Measurements from ENCODE around the gene CDHR4.

GRCh38 chr3:49787182-49787464, 12.6 kb downstream of the CDHR4 start:
- TF ChIP-seq KDM4A (IDR thresholded peaks at IDR 0.05; ENCODE audit: low read depth, low read length, severe bottlenecking) (no peak), BCL11A (IDR thresholded peaks at IDR 0.05; ENCODE audit: low read depth in 2 of 2, low read length in 2 of 2) (no peak), RAD21 (IDR thresholded peaks at IDR 0.05 in 1 of 2, conservative IDR thresholded peaks at IDR 0.05 in 1 of 2; ENCODE audit: low read depth in 2 of 2, low read length in 2 of 2) (no peak), CTBP2 (IDR thresholded peaks at IDR 0.05; ENCODE audit: borderline replicate concordance, insufficient read depth, insufficient read length, low read length) (no peak), YY1 (IDR thresholded peaks at IDR 0.05; ENCODE audit: low read depth, low read length) (no peak), TAF1 (IDR thresholded peaks at IDR 0.05; ENCODE audit: low read depth, low read length) (no peak), POLR2AphosphoS5 (IDR thresholded peaks at IDR 0.05; ENCODE audit: low read depth, low read length) (no peak), POLR2A (IDR thresholded peaks at IDR 0.05; ENCODE audit: control extremely low read depth in 1 of 2, low read depth in 2 of 2, low read length in 2 of 2) (no peak), SAP30 (IDR thresholded peaks at IDR 0.05; ENCODE audit: insufficient read depth, insufficient replicate concordance, low read length) (no peak)
- TF ChIP-seq, protein P1, sequence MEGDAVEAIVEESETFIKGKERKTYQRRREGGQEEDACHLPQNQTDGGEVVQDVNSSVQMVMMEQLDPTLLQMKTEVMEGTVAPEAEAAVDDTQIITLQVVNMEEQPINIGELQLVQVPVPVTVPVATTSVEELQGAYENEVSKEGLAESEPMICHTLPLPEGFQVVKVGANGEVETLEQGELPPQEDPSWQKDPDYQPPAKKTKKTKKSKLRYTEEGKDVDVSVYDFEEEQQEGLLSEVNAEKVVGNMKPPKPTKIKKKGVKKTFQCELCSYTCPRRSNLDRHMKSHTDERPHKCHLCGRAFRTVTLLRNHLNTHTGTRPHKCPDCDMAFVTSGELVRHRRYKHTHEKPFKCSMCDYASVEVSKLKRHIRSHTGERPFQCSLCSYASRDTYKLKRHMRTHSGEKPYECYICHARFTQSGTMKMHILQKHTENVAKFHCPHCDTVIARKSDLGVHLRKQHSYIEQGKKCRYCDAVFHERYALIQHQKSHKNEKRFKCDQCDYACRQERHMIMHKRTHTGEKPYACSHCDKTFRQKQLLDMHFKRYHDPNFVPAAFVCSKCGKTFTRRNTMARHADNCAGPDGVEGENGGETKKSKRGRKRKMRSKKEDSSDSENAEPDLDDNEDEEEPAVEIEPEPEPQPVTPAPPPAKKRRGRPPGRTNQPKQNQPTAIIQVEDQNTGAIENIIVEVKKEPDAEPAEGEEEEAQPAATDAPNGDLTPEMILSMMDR (IDR thresholded peaks at IDR 0.05; ENCODE audit: control extremely low read depth in 1 of 3, insufficient read depth in 1 of 3, low read depth in 1 of 3, low read length in 3 of 3): no peak
- TF ChIP-seq, protein P2, sequence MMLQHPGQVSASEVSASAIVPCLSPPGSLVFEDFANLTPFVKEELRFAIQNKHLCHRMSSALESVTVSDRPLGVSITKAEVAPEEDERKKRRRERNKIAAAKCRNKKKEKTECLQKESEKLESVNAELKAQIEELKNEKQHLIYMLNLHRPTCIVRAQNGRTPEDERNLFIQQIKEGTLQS (IDR thresholded peaks at IDR 0.05; ENCODE audit: insufficient read depth, low read depth, low read length): no peak
